ENCODE data around the gene CERK. TPM values are rescaled to one million over a fixed set of nuclear protein-coding genes. Genes with fewer than 3 reads are reported as not detected.

CERK gene
- polyA plus RNA-seq, 1 donor from 2014 or later: 57.4 TPM

DNA sequence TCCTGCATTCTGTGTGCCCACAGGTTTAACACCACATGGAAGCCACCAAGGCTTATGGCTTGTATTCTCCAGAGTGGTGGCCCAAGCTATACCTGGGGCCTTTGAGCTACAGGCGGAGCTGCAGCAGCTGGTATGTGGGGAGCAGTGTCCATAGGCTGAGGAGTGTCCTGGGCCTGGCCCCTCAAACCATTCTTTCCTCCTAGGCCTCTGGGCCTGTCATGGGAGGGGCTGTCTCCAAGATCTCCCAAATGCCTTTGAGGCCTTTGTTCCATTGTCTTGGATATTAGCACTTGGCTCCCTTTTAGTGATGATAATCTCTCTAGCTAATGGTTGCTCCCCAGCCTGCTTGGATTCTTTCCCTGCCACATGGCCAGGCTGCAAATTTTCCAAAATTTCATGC is 18.0 kb upstream of the CERK start:
- H3K9ac ChIP-seq (ENCODE audit: low read length): no peak overlapping the region
- no peak overlapping the region for H2AFZ ChIP-seq (ENCODE audit: low read depth, low read length)
- no peaks in the 10 kb centered on the region for H4K20me1 ChIP-seq (ENCODE audit: insufficient read depth)
- no peaks in the 10 kb centered on the region for H3F3A ChIP-seq (ENCODE audit: insufficient read depth, low read length, poor library complexity, severe bottlenecking)
- no peak overlapping the region for H3K27ac ChIP-seq (ENCODE audit: low read length)
- no peak overlapping the region for H3K4me2 ChIP-seq (ENCODE audit: low read length)
- H3K79me2 ChIP-seq (replicated peaks; ENCODE audit: insufficient read depth, low read length): no peaks in the 10 kb centered on the region
- no peak overlapping the region for H3K4me3 ChIP-seq (ENCODE audit: low read length)
- no peaks in the 10 kb centered on the region for H3K36me3 ChIP-seq (ENCODE audit: insufficient read depth, low read length)
- peaks cover 4% of the 10 kb centered on the region for H3K9me3 ChIP-seq (ENCODE audit: low read length)
- no peaks in the 10 kb centered on the region for H3K27me3 ChIP-seq (ENCODE audit: insufficient read depth, low read depth, low read length)
- H3K9me2 ChIP-seq (ENCODE audit: insufficient read depth, low read length): no peaks in the 10 kb centered on the region
- no peak for TF ChIP-seq SMC3 (conservative IDR thresholded peaks at IDR 0.05; ENCODE audit: poor library complexity)
- TF ChIP-seq, protein P1, sequence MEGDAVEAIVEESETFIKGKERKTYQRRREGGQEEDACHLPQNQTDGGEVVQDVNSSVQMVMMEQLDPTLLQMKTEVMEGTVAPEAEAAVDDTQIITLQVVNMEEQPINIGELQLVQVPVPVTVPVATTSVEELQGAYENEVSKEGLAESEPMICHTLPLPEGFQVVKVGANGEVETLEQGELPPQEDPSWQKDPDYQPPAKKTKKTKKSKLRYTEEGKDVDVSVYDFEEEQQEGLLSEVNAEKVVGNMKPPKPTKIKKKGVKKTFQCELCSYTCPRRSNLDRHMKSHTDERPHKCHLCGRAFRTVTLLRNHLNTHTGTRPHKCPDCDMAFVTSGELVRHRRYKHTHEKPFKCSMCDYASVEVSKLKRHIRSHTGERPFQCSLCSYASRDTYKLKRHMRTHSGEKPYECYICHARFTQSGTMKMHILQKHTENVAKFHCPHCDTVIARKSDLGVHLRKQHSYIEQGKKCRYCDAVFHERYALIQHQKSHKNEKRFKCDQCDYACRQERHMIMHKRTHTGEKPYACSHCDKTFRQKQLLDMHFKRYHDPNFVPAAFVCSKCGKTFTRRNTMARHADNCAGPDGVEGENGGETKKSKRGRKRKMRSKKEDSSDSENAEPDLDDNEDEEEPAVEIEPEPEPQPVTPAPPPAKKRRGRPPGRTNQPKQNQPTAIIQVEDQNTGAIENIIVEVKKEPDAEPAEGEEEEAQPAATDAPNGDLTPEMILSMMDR (IDR thresholded peaks at IDR 0.05; ENCODE audit: poor library complexity, severe bottlenecking): no peak
- no peak for TF ChIP-seq RAD21 (conservative IDR thresholded peaks at IDR 0.05)
- TF ChIP-seq, protein P2, sequence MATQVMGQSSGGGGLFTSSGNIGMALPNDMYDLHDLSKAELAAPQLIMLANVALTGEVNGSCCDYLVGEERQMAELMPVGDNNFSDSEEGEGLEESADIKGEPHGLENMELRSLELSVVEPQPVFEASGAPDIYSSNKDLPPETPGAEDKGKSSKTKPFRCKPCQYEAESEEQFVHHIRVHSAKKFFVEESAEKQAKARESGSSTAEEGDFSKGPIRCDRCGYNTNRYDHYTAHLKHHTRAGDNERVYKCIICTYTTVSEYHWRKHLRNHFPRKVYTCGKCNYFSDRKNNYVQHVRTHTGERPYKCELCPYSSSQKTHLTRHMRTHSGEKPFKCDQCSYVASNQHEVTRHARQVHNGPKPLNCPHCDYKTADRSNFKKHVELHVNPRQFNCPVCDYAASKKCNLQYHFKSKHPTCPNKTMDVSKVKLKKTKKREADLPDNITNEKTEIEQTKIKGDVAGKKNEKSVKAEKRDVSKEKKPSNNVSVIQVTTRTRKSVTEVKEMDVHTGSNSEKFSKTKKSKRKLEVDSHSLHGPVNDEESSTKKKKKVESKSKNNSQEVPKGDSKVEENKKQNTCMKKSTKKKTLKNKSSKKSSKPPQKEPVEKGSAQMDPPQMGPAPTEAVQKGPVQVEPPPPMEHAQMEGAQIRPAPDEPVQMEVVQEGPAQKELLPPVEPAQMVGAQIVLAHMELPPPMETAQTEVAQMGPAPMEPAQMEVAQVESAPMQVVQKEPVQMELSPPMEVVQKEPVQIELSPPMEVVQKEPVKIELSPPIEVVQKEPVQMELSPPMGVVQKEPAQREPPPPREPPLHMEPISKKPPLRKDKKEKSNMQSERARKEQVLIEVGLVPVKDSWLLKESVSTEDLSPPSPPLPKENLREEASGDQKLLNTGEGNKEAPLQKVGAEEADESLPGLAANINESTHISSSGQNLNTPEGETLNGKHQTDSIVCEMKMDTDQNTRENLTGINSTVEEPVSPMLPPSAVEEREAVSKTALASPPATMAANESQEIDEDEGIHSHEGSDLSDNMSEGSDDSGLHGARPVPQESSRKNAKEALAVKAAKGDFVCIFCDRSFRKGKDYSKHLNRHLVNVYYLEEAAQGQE (IDR thresholded peaks at IDR 0.05; ENCODE audit: borderline replicate concordance): no peak
- no peak for TF ChIP-seq EP300 (conservative IDR thresholded peaks at IDR 0.05; ENCODE audit: poor library complexity, severe bottlenecking)
- no peak for TF ChIP-seq MXI1 (conservative IDR thresholded peaks at IDR 0.05; ENCODE audit: poor library complexity, severe bottlenecking)
- TF ChIP-seq TAF1 (IDR thresholded peaks at IDR 0.05; ENCODE audit: low read depth): no peak
- TF ChIP-seq EZH2 (IDR thresholded peaks at IDR 0.05; ENCODE audit: borderline replicate concordance, insufficient read depth, low read length, poor library complexity, severe bottlenecking): no peak
- no peak for TF ChIP-seq POLR2AphosphoS5 (IDR thresholded peaks at IDR 0.05)

DNA sequence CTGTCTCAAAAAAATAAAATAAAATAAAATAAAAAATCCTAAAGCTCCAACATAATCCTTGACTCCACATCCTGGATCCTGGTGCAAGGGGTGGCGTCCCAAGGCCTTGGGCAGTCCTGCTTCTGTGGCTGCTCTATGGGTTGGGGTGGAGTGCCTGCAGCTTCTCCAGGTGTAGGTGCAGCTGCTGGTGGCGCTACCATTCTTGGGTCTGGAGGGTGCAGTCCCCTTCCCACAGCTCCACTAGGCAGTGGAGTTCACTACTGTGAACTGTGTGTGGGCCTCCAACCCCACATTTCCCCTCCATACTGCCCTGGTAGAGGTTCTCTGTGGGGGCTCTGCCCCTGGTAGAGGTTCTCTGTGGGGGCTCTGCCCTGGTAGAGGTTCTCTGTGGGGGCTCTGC is 17.5 kb upstream of the CERK start:
- Histone ChIP-seq H3K79me2 (replicated peaks; ENCODE audit: insufficient read depth, low read length) (no peaks in the 10 kb centered on the region), H3K27ac (ENCODE audit: low read length) (no peak overlapping the region), H2AFZ (ENCODE audit: low read depth, low read length) (no peak overlapping the region), H3K9ac (ENCODE audit: low read length) (no peak overlapping the region), H3K9me3 (ENCODE audit: low read length) (peaks cover 4% of the 10 kb centered on the region), H3K9me2 (ENCODE audit: insufficient read depth, low read length) (no peaks in the 10 kb centered on the region), H4K20me1 (ENCODE audit: insufficient read depth) (no peaks in the 10 kb centered on the region), H3K36me3 (ENCODE audit: insufficient read depth, low read length) (no peaks in the 10 kb centered on the region), H3F3A (ENCODE audit: insufficient read depth, low read length, poor library complexity, severe bottlenecking) (no peaks in the 10 kb centered on the region), H3K27me3 (ENCODE audit: insufficient read depth, low read depth, low read length) (no peaks in the 10 kb centered on the region), H3K4me3 (ENCODE audit: low read length) (no peak overlapping the region), H3K4me2 (ENCODE audit: low read length) (no peak overlapping the region)
- TF ChIP-seq POLR2AphosphoS5 (IDR thresholded peaks at IDR 0.05) (no peak), RAD21 (conservative IDR thresholded peaks at IDR 0.05) (no peak), MXI1 (conservative IDR thresholded peaks at IDR 0.05; ENCODE audit: poor library complexity, severe bottlenecking) (no peak), SMC3 (conservative IDR thresholded peaks at IDR 0.05; ENCODE audit: poor library complexity) (no peak), TAF1 (IDR thresholded peaks at IDR 0.05; ENCODE audit: low read depth) (no peak), EP300 (conservative IDR thresholded peaks at IDR 0.05; ENCODE audit: poor library complexity, severe bottlenecking) (no peak), EZH2 (IDR thresholded peaks at IDR 0.05; ENCODE audit: borderline replicate concordance, insufficient read depth, low read length, poor library complexity, severe bottlenecking) (no peak)
- TF ChIP-seq, protein P1 (IDR thresholded peaks at IDR 0.05; ENCODE audit: poor library complexity, severe bottlenecking): no peak
- TF ChIP-seq, protein P2 (IDR thresholded peaks at IDR 0.05; ENCODE audit: borderline replicate concordance): no peak
